Neural progenitor cell (in vitro differentiated cells): ENCODE results near the gene HNRNPA0. TPM values are rescaled to one million over a fixed set of nuclear protein-coding genes. Genes with fewer than 3 reads are reported as not detected.

ENCODE experiments used
- DNase-seq: peaks from one replicate; pipeline ENCODE4 v3.0.0-alpha.2; 2016; ENCODE audit warnings: low spot score
- H2AFZ ChIP-seq: fragments of 200-600 bp; sonication (generic); replicated peaks from 2 replicates; pipeline ENCODE4 v1.6.1; 2016; ENCODE audit warnings: antibody characterized with exemption
- H3F3A ChIP-seq: fragments of 200-600 bp; sonication (generic); 2 replicates; pipeline ENCODE4 v1.6.1; 2016; ENCODE audit warnings: antibody characterized with exemption, low read depth
- H3K27ac ChIP-seq: fragments of 200-600 bp; sonication (generic); 2 replicates; pipeline ENCODE4 v1.5.1; 2016; ENCODE audit warnings: mild to moderate bottlenecking
- H3K27me3 ChIP-seq: fragments of 200-600 bp; sonication (generic); 2 replicates; pipeline ENCODE4 v1.6.1; 2016; ENCODE audit warnings: mild to moderate bottlenecking, moderate library complexity
- H3K36me3 ChIP-seq: fragments of 200-600 bp; sonication (generic); 2 replicates; pipeline ENCODE4 v1.5.1; 2016
- H3K4me1 ChIP-seq: fragments of 200-600 bp; sonication (generic); 2 replicates; pipeline ENCODE4 v1.6.1; 2016; ENCODE audit warnings: mixed run types
- H3K4me2 ChIP-seq: fragments of 200-600 bp; sonication (generic); 2 replicates; pipeline ENCODE4 v1.6.1; 2016
- H3K4me3 ChIP-seq: fragments of 200-600 bp; sonication (generic); 2 replicates; pipeline ENCODE4 v1.5.1; 2016
- H3K79me2 ChIP-seq: fragments of 200-600 bp; sonication (generic); 2 replicates; pipeline ENCODE4 v1.6.1; 2016; ENCODE audit warnings: low read depth
- H3K9ac ChIP-seq: fragments of 200-600 bp; sonication (generic); 2 replicates; pipeline ENCODE4 v1.6.1; 2016
- H3K9me3 ChIP-seq: fragments of 200-600 bp; sonication (generic); 2 replicates; pipeline ENCODE4 v1.5.1; 2016; ENCODE audit warnings: low read depth
- H4K20me1 ChIP-seq: fragments of 200-600 bp; sonication (generic); 2 replicates; pipeline ENCODE4 v1.6.1; 2016; ENCODE audit warnings: low read depth
- H3K27ac Mint-ChIP-seq: 3 replicates; pipeline ENCODE4 v1.8.0; 2021; ENCODE audit warnings: mixed read lengths
- H3K27me3 Mint-ChIP-seq: 2 replicates; pipeline ENCODE4 v1.8.0; 2022; ENCODE audit warnings: low read depth, mild to moderate bottlenecking, inconsistent platforms, moderate library complexity, mixed read lengths; ENCODE audit not compliant: insufficient read depth
- H3K36me3 Mint-ChIP-seq: 3 replicates; pipeline ENCODE4 v1.8.0; 2021; ENCODE audit warnings: mixed read lengths
- H3K4me1 Mint-ChIP-seq: 3 replicates; pipeline ENCODE4 v1.8.0; 2021; ENCODE audit warnings: mixed read lengths
- H3K4me3 Mint-ChIP-seq: 3 replicates; pipeline ENCODE4 v1.8.0; 2021; ENCODE audit warnings: mild to moderate bottlenecking, moderate library complexity, mixed read lengths
- H3K9me3 Mint-ChIP-seq: 3 replicates; pipeline ENCODE4 v1.8.0; 2020; ENCODE audit warnings: mixed read lengths
- EZH2 ChIP-seq: fragments of 200-600 bp; sonication (generic); IDR thresholded peaks from 2 replicates; pipeline ENCODE4 v1.6.1; 2017; ENCODE audit warnings: antibody characterized with exemption, mild to moderate bottlenecking, moderate library complexity
- EZH2phosphoT487 ChIP-seq: fragments of 200-600 bp; sonication (generic); IDR thresholded peaks from 2 replicates; pipeline ENCODE4 v1.6.1; 2017; ENCODE audit warnings: antibody characterized with exemption
- total RNA-seq: library from RNA; depleted of rRNA; stranded (reverse); fragments of >200 nt; gene quantifications from 2 replicates; pipeline ENCODE4 v1.2.3, GENCODE V29; 2015; ENCODE audit warnings: low replicate concordance
- TF ChIP-seq, protein P1 (sequence below): fragments of 200-600 bp; sonication (generic); IDR thresholded peaks from 2 replicates; pipeline ENCODE4 v1.5.1; 2017; ENCODE audit warnings: antibody characterized with exemption, mild to moderate bottlenecking

Gene HNRNPA0
- total RNA-seq, 1 donor from 2014 or later = 49.8 TPM

DNA sequence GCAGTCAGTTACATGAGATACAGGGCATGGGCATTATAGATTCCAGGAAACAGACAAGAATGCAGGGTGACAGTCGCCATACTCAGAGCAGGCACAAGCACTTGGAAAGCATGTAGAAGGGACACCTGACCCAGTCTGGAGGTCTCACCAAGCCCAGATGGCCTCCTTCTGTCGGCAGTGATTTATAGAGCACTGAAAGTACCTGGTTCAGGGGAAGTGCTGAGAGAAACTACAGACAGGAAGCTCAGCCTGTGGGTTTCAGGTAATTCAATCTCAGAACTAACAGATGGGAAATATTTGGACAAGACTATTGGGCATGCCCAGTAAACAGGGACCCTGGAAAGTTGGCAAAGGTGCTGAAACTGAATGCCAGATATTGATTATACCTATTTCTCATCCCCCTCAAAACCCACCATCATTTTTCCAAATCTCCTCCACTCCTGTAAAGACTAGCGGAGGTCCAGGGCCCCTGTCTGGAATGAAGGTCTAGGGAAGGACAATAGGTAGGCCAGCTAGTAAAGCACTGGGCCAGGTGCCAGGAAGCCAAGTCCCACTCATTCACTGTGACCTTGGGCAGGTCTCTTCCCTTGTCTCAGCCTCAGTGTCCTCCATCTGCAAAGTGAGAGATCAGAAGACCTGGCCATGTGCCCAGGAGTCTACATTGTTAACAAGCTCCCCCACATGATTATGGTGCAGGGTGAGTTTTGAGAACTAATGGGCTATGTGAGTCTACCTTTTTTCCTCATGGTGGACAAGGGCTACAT, 45.2 kb downstream of the HNRNPA0 start:
- H3K36me3 Mint-ChIP-seq = peaks cover 18% of the 10 kb centered on the region
- H3K4me3 Mint-ChIP-seq = no peak overlapping the region

GRCh38 chr5:137708062-137708461, 46.1 kb downstream of the HNRNPA0 start:
- Mint-ChIP-seq H3K4me1 (no peaks in the 10 kb centered on the region), H3K4me3 (no peak overlapping the region), H3K9me3 (peaks cover 8% of the 10 kb centered on the region), H3K36me3 (peaks cover 13% of the 10 kb centered on the region), H3K27me3 (no peaks in the 10 kb centered on the region), H3K27ac (no peak overlapping the region)
- H3K4me3 ChIP-seq = no peak overlapping the region
- no peak overlapping the region for H3K4me2 ChIP-seq
- no peaks in the 10 kb centered on the region for H3K36me3 ChIP-seq
- H3K9ac ChIP-seq = no peak overlapping the region
- DNase-seq = no peak
- H3K79me2 ChIP-seq = no peaks in the 10 kb centered on the region
- H3K4me1 ChIP-seq = no peaks in the 10 kb centered on the region
- H4K20me1 ChIP-seq = no peaks in the 10 kb centered on the region
- H3K27ac ChIP-seq = no peak overlapping the region
- no peaks in the 10 kb centered on the region for H3K27me3 ChIP-seq
- TF ChIP-seq, protein P1, sequence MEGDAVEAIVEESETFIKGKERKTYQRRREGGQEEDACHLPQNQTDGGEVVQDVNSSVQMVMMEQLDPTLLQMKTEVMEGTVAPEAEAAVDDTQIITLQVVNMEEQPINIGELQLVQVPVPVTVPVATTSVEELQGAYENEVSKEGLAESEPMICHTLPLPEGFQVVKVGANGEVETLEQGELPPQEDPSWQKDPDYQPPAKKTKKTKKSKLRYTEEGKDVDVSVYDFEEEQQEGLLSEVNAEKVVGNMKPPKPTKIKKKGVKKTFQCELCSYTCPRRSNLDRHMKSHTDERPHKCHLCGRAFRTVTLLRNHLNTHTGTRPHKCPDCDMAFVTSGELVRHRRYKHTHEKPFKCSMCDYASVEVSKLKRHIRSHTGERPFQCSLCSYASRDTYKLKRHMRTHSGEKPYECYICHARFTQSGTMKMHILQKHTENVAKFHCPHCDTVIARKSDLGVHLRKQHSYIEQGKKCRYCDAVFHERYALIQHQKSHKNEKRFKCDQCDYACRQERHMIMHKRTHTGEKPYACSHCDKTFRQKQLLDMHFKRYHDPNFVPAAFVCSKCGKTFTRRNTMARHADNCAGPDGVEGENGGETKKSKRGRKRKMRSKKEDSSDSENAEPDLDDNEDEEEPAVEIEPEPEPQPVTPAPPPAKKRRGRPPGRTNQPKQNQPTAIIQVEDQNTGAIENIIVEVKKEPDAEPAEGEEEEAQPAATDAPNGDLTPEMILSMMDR = no peak
- TF ChIP-seq EZH2 = no peak
- TF ChIP-seq EZH2phosphoT487 = no peak
- peaks cover under 1% of the 10 kb centered on the region for H3K9me3 ChIP-seq
- no peak overlapping the region for H2AFZ ChIP-seq
- no peaks in the 10 kb centered on the region for H3F3A ChIP-seq

More for the DNA sequence above, 45.2 kb downstream of the HNRNPA0 start:
- no peaks in the 10 kb centered on the region for H3K27me3 Mint-ChIP-seq
- Histone ChIP-seq H3K79me2 (no peaks in the 10 kb centered on the region), H3K36me3 (peaks cover 6% of the 10 kb centered on the region), H3K27ac (no peak overlapping the region), H4K20me1 (no peaks in the 10 kb centered on the region), H3F3A (no peaks in the 10 kb centered on the region), H3K9ac (no peak overlapping the region), H3K4me1 (no peaks in the 10 kb centered on the region), H3K4me3 (no peak overlapping the region), H3K4me2 (no peak overlapping the region), H2AFZ (no peak overlapping the region), H3K27me3 (no peaks in the 10 kb centered on the region), H3K9me3 (peaks cover 9% of the 10 kb centered on the region)
- H3K27ac Mint-ChIP-seq = no peak overlapping the region
- H3K4me1 Mint-ChIP-seq = no peaks in the 10 kb centered on the region
- H3K9me3 Mint-ChIP-seq = peaks cover 12% of the 10 kb centered on the region
- TF ChIP-seq EZH2 (no peak), EZH2phosphoT487 (no peak)
- TF ChIP-seq, protein P1 = no peak
- no peak for DNase-seq

GRCh38 chr5:137706841-137707240, 47.3 kb downstream of the HNRNPA0 start:
- Histone ChIP-seq H2AFZ (no peak overlapping the region), H3K27ac (no peak overlapping the region), H3K4me1 (no peaks in the 10 kb centered on the region), H3K4me2 (no peak overlapping the region), H3K79me2 (no peaks in the 10 kb centered on the region), H3K9ac (no peak overlapping the region), H3K4me3 (no peak overlapping the region), H3K36me3 (no peaks in the 10 kb centered on the region), H4K20me1 (no peaks in the 10 kb centered on the region), H3K27me3 (no peaks in the 10 kb centered on the region), H3F3A (no peaks in the 10 kb centered on the region), H3K9me3 (no peaks in the 10 kb centered on the region)
- TF ChIP-seq, protein P1 = no peak
- TF ChIP-seq EZH2 (no peak), EZH2phosphoT487 (no peak)
- H3K36me3 Mint-ChIP-seq = peaks cover 11% of the 10 kb centered on the region
- no peak for DNase-seq
- H3K27me3 Mint-ChIP-seq = no peaks in the 10 kb centered on the region
- no peaks in the 10 kb centered on the region for H3K9me3 Mint-ChIP-seq
- no peak overlapping the region for H3K4me3 Mint-ChIP-seq
- H3K27ac Mint-ChIP-seq = no peak overlapping the region
- no peaks in the 10 kb centered on the region for H3K4me1 Mint-ChIP-seq
